ENCODE data around the gene ATP6V1G1. TPM values are rescaled to one million over a fixed set of nuclear protein-coding genes. Genes with fewer than 3 reads are reported as not detected.

Gene ATP6V1G1
- total RNA-seq, 4 donors from 2014 or later, result 132 to 159 (median 149) TPM

GRCh38 chr9:114551750-114552685 lies 35.6 kb upstream of the ATP6V1G1 start:
- no peak for TF ChIP-seq CTCF (IDR thresholded peaks at IDR 0.05; ENCODE audit: low read depth)

GRCh38 chr9:114552706-114553105 lies 34.9 kb upstream of the ATP6V1G1 start:
- no peak for TF ChIP-seq CTCF (IDR thresholded peaks at IDR 0.05; ENCODE audit: low read depth)

GRCh38 chr9:114553202-114553601 lies 34.4 kb upstream of the ATP6V1G1 start:
- no peak for TF ChIP-seq CTCF (IDR thresholded peaks at IDR 0.05; ENCODE audit: low read depth)

- TF ChIP-seq CTCF (IDR thresholded peaks at IDR 0.05; ENCODE audit: low read depth), result no peak
These were observed 31.9 kb upstream of the ATP6V1G1 start for GRCh38 chr9:114555696-114556095.

- TF ChIP-seq CTCF (IDR thresholded peaks at IDR 0.05; ENCODE audit: low read depth), result no peak
These were observed 29.4 kb upstream of the ATP6V1G1 start for GRCh38 chr9:114558027-114558675.

GRCh38 chr9:114559830-114560513 lies 27.6 kb upstream of the ATP6V1G1 start:
- TF ChIP-seq CTCF (IDR thresholded peaks at IDR 0.05; ENCODE audit: low read depth), result no peak

GRCh38 chr9:114560956-114561355 lies 26.6 kb upstream of the ATP6V1G1 start:
- TF ChIP-seq CTCF (IDR thresholded peaks at IDR 0.05; ENCODE audit: low read depth), result no peak

Data from subcutaneous adipose tissue (tissue), 4 donors.